Nephron progenitor cell (in vitro differentiated cells): ENCODE measurements around the gene NCKAP5.

Source experiments
- DNase-seq: peaks from one replicate; pipeline ENCODE4 v3.0.0; 2021
- H3K27ac Mint-ChIP-seq: 2 replicates; pipeline ENCODE4 v1.8.0; 2021; ENCODE audit warnings: mild to moderate bottlenecking, moderate library complexity, mixed read lengths
- H3K27me3 Mint-ChIP-seq: 2 replicates; pipeline ENCODE4 v1.8.0; 2021; ENCODE audit warnings: mild to moderate bottlenecking, low read depth, mixed read lengths; ENCODE audit not compliant: poor library complexity
- H3K36me3 Mint-ChIP-seq: 2 replicates; pipeline ENCODE4 v1.8.0; 2021; ENCODE audit warnings: low read depth, mixed read lengths
- H3K4me1 Mint-ChIP-seq: 2 replicates; pipeline ENCODE4 v1.8.0; 2021; ENCODE audit warnings: mixed read lengths
- H3K4me3 Mint-ChIP-seq: 2 replicates; pipeline ENCODE4 v1.8.0; 2021; ENCODE audit warnings: mild to moderate bottlenecking, moderate library complexity, mixed read lengths
- H3K9me3 Mint-ChIP-seq: 2 replicates; pipeline ENCODE4 v1.8.0; 2021; ENCODE audit warnings: mild to moderate bottlenecking, moderate library complexity, mixed read lengths
- CTCF ChIP-seq: fragments of 200-600 bp; sonication (generic); IDR thresholded peaks from 2 replicates; pipeline ENCODE4 v1.5.0; 2021; ENCODE audit warnings: antibody characterized with exemption

Gene NCKAP5

GRCh38 chr2:133378928-133379549 lies 189.2 kb downstream of the NCKAP5 start:
- no peak for DNase-seq
- no peak for TF ChIP-seq CTCF
- Mint-ChIP-seq H3K9me3 (peaks cover 4% of the 10 kb centered on the region), H3K27ac (no peak overlapping the region), H3K36me3 (peaks cover 5% of the 10 kb centered on the region), H3K4me3 (no peak overlapping the region), H3K27me3 (peaks cover 5% of the 10 kb centered on the region), H3K4me1 (no peaks in the 10 kb centered on the region)

- no peak for TF ChIP-seq CTCF
- Mint-ChIP-seq H3K4me3 (no peak overlapping the region), H3K27ac (no peak overlapping the region), H3K36me3 (peaks cover 5% of the 10 kb centered on the region), H3K4me1 (no peaks in the 10 kb centered on the region), H3K9me3 (peaks cover 4% of the 10 kb centered on the region), H3K27me3 (peaks cover 5% of the 10 kb centered on the region)
- no peak for DNase-seq
Measured at GRCh38 chr2:133378386-133378785, 189.9 kb downstream of the NCKAP5 start.

GRCh38 chr2:133377599-133377998 lies 190.7 kb downstream of the NCKAP5 start:
- DNase-seq = no peak
- Mint-ChIP-seq H3K27ac (no peak overlapping the region), H3K4me1 (no peaks in the 10 kb centered on the region), H3K4me3 (no peak overlapping the region), H3K9me3 (peaks cover 4% of the 10 kb centered on the region), H3K27me3 (peaks cover 5% of the 10 kb centered on the region), H3K36me3 (peaks cover 5% of the 10 kb centered on the region)
- no peak for TF ChIP-seq CTCF

GRCh38 chr2:133377021-133377481 lies 191.2 kb downstream of the NCKAP5 start:
- Mint-ChIP-seq H3K9me3 (peaks cover 4% of the 10 kb centered on the region), H3K4me3 (no peak overlapping the region), H3K27me3 (peaks cover 5% of the 10 kb centered on the region), H3K36me3 (peaks cover 5% of the 10 kb centered on the region), H3K4me1 (no peaks in the 10 kb centered on the region), H3K27ac (no peak overlapping the region)
- no peak for TF ChIP-seq CTCF
- DNase-seq = no peak

GRCh38 chr2:133374781-133375180 lies 193.5 kb downstream of the NCKAP5 start:
- H3K4me3 Mint-ChIP-seq = no peak overlapping the region
- no peak for DNase-seq
- no peak overlapping the region for H3K27ac Mint-ChIP-seq
- peaks cover 4% of the 10 kb centered on the region for H3K4me1 Mint-ChIP-seq
- H3K27me3 Mint-ChIP-seq = peaks cover 5% of the 10 kb centered on the region
- no peak for TF ChIP-seq CTCF
- H3K36me3 Mint-ChIP-seq = peaks cover 5% of the 10 kb centered on the region
- H3K9me3 Mint-ChIP-seq = peaks cover 4% of the 10 kb centered on the region

- Mint-ChIP-seq H3K4me3 (no peak overlapping the region), H3K4me1 (peaks cover 23% of the 10 kb centered on the region), H3K27me3 (peaks cover 5% of the 10 kb centered on the region), H3K36me3 (peaks cover under 1% of the 10 kb centered on the region), H3K27ac (no peak overlapping the region), H3K9me3 (peaks cover under 1% of the 10 kb centered on the region)
- TF ChIP-seq CTCF = no peak
- no peak for DNase-seq
Measured at GRCh38 chr2:133371286-133371685, 197.0 kb downstream of the NCKAP5 start.
